Measurements from ENCODE around the gene CETN3.
"Not testable (repeated sequence)": the region's sequence is repeated elsewhere in the genome, so short reads cannot be mapped to it uniquely, and the experiment has no call there.

Gene CETN3

DNA sequence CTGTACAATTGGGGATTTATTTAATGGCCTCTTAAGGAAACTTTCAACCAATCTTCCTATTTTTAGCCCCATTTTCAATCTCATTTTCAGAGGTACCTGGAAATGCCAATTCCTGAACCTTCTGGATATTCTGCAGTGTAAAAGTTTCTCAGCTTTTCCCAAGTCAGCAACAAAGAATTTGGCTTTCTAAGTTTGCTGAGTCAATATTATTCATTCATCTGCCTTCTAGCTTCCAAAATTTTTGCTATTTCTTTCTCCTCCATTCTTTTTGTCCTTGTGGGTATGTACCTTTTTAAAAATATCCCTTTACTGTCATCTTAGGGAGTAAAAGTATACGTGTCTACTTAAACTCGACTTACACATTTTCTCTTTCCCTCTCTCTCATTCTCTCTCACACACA, 25.7 kb downstream of the CETN3 start:
- Histone ChIP-seq H3K4me3 (ENCODE audit: low read depth, low read length) (no peak overlapping the region), H3K27me3 (ENCODE audit: insufficient read depth, low read depth, severe bottlenecking) (no peaks in the 10 kb centered on the region)
- TF ChIP-seq, protein P1, sequence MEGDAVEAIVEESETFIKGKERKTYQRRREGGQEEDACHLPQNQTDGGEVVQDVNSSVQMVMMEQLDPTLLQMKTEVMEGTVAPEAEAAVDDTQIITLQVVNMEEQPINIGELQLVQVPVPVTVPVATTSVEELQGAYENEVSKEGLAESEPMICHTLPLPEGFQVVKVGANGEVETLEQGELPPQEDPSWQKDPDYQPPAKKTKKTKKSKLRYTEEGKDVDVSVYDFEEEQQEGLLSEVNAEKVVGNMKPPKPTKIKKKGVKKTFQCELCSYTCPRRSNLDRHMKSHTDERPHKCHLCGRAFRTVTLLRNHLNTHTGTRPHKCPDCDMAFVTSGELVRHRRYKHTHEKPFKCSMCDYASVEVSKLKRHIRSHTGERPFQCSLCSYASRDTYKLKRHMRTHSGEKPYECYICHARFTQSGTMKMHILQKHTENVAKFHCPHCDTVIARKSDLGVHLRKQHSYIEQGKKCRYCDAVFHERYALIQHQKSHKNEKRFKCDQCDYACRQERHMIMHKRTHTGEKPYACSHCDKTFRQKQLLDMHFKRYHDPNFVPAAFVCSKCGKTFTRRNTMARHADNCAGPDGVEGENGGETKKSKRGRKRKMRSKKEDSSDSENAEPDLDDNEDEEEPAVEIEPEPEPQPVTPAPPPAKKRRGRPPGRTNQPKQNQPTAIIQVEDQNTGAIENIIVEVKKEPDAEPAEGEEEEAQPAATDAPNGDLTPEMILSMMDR (IDR thresholded peaks at IDR 0.05; ENCODE audit: low read depth, low read length) = no peak

DNA sequence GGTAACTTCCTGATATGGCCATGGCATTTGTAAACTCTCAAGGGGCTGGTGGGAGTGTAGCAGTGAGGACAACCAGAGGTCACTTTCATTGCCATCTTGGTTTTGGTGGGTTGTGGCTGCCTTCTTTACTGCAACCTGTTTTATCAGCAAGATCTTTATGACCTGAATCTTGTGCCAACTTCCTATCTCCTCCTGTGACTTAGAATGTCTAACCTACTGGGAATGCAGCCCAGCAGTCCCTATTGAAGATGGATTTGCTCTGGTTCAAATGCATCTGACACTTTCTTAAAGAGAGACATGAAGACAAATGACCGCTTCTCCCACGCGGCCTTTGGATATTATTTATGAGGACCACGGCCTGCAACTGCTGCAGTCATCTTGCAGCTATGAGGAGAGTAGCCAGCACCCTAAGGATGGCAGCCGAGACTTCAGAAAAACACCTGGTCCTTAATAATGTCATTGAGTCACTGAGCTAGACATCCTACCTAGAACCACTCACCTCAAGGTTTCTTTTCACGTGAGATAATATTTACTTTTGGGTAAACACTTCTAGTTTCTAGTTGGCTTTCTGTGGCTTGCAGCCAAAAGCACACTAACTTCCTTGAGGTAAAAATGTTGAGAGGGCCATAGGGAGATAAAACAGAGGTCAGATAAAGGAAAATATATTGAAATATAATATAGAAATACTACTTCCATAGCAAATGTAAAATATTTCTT, 28.2 kb downstream of the CETN3 start:
- Histone ChIP-seq H3K27me3 (ENCODE audit: insufficient read depth, low read depth, severe bottlenecking) (no peaks in the 10 kb centered on the region), H3K4me3 (ENCODE audit: low read depth, low read length) (no peak overlapping the region), H3K27ac (no peak overlapping the region), H3K9me3 (ENCODE audit: severe bottlenecking) (no peaks in the 10 kb centered on the region), H3K36me3 (no peaks in the 10 kb centered on the region)
- DNase-seq = no peak
- TF ChIP-seq, protein P1 (IDR thresholded peaks at IDR 0.05; ENCODE audit: low read depth, low read length) = no peak

More for the DNA sequence above, 25.7 kb downstream of the CETN3 start:
- DNase-seq = no peak
- no peaks in the 10 kb centered on the region for H3K9me3 ChIP-seq (ENCODE audit: severe bottlenecking)
- H3K36me3 ChIP-seq = no peaks in the 10 kb centered on the region
- no peak overlapping the region for H3K27ac ChIP-seq

DNA sequence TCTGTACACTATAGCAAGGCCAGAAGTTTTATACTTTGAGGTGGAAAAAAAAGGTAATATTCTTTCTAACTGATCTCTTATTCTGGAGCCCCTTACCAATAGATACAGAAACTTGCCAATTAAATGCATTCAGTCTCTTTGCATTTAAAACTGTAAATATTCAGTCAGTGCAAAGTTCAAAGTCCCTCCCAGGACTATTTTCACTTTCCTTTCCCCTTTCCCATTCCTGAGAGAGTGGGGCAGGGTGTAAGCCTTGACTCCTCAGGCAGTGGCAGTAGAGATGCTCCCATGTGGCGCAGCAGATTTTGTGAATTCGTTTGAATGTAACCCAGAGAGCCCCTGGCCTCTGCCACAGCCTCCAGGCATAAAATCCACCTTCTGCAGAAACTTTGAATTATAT, 29.9 kb downstream of the CETN3 start:
- Histone ChIP-seq H3K27me3 (ENCODE audit: insufficient read depth, low read depth, severe bottlenecking) (no peaks in the 10 kb centered on the region), H3K4me3 (ENCODE audit: low read depth, low read length) (no peak overlapping the region), H3K9me3 (ENCODE audit: severe bottlenecking) (no peaks in the 10 kb centered on the region), H3K27ac (no peak overlapping the region), H3K36me3 (no peaks in the 10 kb centered on the region)
- TF ChIP-seq, protein P1 (IDR thresholded peaks at IDR 0.05; ENCODE audit: low read depth, low read length) = no peak
- no peak for DNase-seq

DNA sequence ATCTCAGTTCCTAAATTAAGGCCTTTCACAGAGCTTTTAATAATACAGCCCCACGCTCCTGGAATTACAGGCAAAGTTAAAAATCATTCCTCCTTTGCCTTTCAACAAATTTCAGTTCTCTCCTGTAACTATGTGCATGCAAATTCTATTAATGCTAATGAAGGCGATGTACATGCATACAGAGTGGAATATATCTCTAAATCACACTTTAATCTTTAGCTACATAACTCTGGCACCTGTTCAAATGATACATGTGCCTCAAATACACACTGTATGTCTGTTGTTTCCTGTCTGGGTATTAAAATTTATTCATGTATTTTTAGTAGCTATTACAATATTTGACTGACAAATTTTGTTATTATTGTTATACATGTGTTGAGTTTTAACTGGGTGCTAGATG, 30.8 kb downstream of the CETN3 start:
- H3K27me3 ChIP-seq (ENCODE audit: insufficient read depth, low read depth, severe bottlenecking) = no peaks in the 10 kb centered on the region
- H3K4me3 ChIP-seq (ENCODE audit: low read depth, low read length) = no peak overlapping the region
- no peak for DNase-seq
- no peak overlapping the region for H3K27ac ChIP-seq
- H3K36me3 ChIP-seq = no peaks in the 10 kb centered on the region
- no peaks in the 10 kb centered on the region for H3K9me3 ChIP-seq (ENCODE audit: severe bottlenecking)
- TF ChIP-seq, protein P1 (IDR thresholded peaks at IDR 0.05; ENCODE audit: low read depth, low read length) = no peak

DNA sequence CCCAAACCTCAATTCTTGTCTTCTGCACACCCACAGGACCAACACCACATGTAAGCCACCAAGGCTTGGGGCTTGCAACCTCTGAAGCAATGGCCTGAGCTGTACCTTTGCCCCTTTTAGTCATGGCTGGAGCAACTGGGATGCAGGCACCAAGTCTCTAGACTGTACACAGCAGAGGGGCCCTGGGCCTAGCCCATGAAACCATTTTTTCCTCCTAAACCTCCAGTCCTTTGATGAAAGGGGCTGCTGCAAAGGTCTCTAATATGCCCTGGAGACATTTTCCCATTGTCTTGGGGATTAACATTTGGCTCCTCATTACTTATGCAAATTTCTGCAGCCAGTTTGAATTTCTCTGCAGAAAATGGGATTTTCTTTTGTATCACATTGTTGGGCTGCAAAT, 38.3 kb downstream of the CETN3 start:
- H3K27ac ChIP-seq; H3K4me3 ChIP-seq (ENCODE audit: low read depth, low read length); DNase-seq; H3K27me3 ChIP-seq (ENCODE audit: insufficient read depth, low read depth, severe bottlenecking); H3K36me3 ChIP-seq; H3K9me3 ChIP-seq (ENCODE audit: severe bottlenecking): not testable (repeated sequence)

DNA sequence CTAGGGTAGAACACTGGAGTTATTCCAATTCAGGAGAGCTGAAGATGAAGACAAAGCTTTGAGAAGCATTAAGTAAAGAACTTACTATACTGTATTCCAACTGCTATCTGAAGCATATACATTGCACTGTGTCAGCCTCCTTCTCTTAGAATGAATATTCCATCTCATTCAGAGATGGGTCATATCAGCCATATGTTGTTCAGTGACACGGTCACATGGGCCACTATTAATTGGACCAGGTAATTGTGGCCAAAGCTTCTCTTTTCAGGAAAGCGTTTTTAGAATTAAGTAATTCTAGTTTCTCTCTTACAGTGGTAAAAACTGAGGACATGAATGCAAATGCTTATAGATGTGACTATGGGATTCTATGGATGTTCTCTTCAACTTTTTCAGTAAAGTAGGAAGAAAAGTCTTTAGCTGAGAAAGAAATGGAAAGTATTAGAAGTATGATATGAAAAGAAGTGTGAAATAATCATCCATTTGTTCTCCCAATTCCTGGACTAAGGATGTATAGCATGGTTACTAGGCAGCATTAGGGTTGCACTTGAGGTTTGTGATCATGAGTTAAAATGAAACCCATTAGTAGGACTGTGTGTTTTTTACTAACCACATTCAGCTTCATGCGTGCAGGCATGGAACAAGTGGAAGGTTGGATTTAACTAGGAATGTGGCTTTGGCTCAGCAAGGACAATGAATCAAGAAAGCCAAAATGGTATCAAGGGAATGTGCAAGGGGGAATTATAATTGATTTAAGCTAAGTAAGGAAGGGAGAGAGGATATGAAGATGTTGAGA, 40.9 kb downstream of the CETN3 start:
- H3K4me3 ChIP-seq (ENCODE audit: low read depth, low read length) = no peak overlapping the region
- DNase-seq = no peak
- H3K36me3 ChIP-seq = no peaks in the 10 kb centered on the region
- TF ChIP-seq, protein P1 (IDR thresholded peaks at IDR 0.05; ENCODE audit: low read depth, low read length) = no peak
- H3K9me3 ChIP-seq (ENCODE audit: severe bottlenecking) = no peaks in the 10 kb centered on the region
- H3K27ac ChIP-seq = no peak overlapping the region
- no peaks in the 10 kb centered on the region for H3K27me3 ChIP-seq (ENCODE audit: insufficient read depth, low read depth, severe bottlenecking)
